DMS153 treated with DMSO at 0.1 percent for 48 hours (cell line): ENCODE results near the gene HDGFL3.
A peak's percentile ranks its signal among the peaks of the same experiment; 100 is the strongest.

Experiments used
- DNase-seq: peaks from one replicate; lab custom pipeline; 2025; ENCODE audit not compliant: unreplicated experiment; lab: John Stamatoyannopoulos, UW

Gene HDGFL3

DNA sequence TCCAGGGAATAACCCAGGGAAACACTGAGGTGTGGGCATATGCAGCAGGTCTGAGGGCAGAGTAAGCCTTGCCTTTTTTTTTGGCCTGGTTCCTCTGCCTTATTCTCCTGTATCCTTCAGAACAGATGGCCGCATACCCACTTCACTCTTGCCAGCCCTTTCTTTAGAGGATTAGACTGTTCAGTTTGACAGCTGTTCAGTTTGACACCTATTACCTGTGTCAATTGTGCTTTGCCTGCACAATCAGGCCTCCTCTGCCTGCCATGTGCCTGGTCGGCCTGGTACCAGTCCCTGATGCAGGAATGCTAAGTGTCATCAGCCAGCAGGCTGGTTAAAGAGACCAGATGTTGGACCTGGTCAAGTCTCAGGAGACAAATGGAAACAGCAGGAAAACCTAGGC is 77.8 kb downstream of the HDGFL3 start:
- DNase-seq = no peak

DNA sequence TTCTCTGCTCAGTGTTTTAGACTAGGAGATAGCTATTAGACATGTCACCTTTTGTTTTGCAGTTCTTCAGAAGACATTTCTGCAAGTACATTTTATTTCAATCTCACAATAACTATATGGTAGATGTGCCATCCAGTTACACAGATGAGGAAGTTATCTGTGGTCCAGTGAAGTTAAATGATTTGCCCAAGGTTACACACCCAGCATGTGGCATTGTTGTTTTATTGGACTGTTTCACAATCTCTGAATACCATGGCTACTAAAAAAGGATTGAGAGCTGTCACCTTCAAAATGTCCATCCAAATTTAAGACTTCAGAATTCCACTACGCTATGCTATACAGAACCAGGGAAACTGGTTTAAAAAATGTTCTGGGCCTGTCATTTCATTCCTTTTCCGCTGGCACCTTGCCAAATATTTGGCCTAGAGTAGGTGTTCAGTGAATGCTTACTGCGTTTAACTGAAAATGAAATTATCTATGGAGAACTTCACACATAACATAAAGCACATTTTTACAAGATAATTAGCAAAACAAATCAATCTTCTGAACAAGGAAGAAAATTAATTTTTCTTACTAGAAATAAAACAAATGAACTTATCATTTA is 80.0 kb downstream of the HDGFL3 start:
- DNase-seq = no peak

DNA sequence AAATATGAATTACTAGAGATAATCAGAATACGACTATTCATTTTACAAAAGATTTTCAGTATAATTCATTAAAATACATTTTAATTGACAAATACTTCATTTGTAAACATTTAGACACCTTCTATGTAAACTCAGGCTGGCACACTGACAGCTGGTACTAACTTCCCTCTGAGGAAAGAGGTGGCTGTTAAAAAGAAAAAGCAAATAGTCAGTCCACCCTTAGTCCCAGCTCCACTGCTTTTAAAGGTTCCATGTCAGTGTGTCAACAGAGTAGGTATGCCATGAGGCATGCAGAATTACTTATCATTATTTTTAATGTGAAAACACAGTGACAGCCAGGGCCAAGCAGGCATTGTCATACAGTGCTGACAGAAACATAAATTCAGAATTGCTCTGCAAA is 84.1 kb downstream of the HDGFL3 start:
- no peak for DNase-seq

DNA sequence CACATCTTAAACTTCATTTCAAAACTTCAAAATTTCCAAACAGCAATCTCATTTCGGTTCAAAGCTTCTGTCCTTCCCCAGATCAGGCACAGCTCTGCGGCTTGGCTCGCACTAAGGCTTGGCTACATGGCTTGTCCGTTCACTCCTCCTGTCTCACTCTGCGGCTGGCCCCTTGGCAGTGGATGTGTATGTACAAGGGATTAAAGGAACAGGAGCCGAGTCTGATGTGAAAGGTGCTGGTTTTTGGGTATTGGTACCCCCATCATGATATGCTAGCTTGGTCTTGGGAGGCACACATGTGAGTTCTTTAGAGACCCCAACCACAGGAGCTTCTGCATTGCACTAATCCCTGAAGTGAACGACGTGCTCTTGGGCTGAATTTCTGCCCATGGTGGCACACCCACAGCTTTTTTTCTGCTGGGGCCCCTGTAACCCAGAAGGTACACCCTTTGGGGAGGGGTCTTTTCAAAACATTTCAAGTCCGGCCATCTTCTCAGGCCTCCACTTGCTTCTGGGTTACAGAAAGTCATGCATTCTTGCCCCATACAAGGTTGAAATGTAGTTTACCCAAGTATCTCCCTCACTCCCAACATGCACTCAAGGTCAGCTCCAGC is 87.5 kb downstream of the HDGFL3 start:
- no peak for DNase-seq

DNA sequence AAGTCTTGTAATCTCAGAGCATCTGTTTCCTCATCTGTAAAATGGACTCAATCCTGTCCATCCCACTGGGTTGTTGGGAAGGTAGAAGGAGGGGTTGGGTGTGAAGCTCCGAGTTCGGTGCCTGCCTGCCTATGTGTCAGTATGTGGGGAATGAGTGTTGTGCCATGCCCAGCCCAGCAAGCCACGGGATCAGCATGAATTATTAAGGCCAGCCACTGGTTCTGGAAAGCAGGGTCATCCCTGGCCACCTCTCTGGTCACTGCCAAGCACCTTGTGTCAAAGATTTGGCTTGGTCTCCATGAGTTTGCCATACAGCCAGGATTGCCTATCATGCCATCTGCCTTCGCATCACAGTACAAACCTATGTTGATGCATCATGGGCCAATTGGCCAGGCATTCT is 88.7 kb downstream of the HDGFL3 start:
- DNase-seq = no peak

DNA sequence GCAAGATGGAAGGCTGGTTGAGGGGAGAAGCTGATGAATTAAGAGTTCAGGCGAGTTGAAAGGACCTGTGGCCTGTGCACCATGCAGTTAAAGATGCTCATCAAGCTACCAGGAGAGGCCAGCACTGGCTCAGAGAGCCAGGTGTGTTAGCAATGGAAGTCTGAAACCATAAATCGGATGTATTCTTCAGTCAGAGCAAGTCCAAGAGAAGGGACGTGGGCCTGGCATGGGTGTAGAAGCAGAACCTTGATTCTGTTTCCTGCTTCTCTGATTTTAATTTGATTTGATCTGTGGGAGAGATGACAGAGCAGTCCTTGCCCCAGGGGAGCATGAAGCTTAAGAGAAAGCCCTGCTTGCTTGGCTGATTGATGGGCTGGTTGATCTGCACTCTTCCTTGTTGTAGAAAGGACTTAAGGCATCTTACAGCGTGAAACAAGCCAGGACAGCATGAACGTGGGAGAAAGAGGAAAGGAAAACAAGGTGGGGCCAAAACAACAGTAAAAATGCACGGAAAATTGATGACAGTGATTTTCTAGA is 89.3 kb downstream of the HDGFL3 start:
- no peak for DNase-seq

DNA sequence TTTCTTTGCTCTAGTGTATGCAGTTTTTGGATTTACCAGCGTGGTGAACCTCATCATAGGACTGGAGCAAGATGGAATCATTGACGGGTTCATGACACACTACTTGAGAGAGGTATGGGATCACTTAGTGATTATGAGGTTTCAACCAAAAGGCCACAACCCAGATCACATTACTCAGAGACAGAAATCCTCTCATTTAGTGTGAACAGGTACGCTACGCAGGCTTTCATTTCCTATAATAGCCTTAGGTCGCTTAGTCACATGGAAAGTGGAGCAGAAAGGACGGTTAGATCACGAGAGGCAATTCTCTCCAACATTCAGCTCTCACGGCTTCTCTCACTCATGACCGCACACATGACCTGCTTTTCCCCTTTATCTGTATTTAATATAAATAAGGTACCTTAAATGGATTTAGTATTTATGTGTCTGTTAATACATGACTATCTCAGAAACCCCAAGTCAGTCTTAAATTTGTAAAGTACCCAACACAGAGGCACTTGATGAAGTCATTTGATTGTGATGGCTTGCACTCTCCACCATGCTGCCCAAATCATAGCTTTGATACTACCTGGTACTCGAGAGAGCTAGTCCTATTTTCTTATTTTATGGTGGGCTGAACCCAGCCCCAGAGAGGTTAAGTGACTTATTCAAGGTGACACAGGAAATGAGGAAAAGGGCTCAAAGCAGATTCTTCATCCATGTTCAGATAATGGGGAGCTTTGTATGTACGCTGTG is 91.6 kb downstream of the HDGFL3 start:
- DNase-seq = no peak

DNA sequence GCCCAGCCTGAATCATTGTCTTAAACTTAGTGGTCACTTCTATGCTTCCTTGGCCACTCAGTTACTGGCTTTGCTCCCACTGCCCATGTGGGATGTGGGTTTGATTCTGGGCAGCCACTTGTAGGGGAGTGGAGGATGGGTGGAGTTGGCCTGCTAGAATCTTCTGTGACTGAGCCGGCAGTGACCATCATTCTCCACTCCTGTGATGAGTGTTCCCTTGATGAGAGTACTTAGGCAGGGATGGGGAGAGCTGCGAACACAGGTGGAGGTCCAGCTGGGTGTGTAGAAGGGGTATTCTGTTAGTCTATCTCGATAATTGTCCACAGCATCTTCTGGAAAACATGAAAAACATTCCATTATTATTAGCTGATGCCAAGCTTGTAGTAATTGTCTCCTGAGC is 92.2 kb downstream of the HDGFL3 start:
- no peak for DNase-seq

DNA sequence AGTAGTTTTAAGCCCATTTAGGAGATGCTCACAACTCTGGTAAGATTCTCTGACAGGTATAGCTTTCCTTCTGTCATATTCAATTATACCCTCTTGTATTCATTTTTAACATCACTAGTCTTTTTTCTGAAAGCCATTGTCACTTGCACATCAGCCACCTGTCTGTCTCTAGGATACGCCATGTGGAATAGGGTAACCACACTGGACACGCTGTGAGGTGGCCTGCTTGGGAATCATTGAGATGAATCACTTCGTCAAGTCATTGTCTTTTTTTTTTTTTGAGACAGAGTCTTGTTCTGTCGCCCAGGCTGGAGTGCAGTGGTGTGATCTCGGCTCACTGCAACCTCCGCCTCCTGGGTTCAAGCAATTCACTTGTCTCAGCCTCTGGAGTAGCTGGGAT is 92.8 kb downstream of the HDGFL3 start:
- no peak for DNase-seq

DNA sequence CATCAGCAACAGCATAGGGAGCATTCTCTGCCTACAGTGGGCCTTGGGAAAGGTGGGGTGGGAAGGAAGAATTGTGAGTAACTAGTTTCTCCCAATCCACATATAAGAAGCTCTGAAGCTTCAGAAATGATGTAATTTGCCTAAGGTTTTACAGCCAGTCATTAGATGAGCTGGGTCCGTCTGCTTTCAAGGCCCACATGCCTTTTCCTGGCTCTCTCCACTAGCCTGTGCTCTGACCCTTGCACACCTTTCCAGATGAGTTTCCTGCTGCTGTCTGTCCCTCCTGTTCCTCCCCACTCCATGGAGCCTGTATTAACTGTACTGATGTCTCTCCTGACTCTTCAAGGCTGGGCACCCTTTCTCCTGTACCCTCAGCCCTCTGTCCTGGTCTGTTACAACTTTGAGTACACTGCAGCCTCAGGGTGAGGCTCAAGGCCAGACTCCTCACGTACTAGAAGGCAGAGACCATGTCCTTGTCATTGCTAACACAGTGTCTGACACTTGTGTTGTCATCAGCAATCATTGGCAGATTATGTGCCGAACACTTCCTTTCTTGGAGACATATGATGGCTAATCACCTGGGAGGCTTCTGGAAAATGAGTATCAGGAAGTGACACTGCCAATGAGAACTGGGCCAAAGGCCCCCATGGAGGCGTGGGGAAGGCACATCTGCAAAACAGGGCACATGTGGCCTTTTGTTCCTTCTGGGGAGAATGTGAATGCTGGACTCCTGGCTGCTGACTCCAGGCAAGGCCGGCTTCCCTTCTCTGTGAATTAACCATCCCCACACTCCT is 93.5 kb downstream of the HDGFL3 start:
- DNase-seq = no peak

DNA sequence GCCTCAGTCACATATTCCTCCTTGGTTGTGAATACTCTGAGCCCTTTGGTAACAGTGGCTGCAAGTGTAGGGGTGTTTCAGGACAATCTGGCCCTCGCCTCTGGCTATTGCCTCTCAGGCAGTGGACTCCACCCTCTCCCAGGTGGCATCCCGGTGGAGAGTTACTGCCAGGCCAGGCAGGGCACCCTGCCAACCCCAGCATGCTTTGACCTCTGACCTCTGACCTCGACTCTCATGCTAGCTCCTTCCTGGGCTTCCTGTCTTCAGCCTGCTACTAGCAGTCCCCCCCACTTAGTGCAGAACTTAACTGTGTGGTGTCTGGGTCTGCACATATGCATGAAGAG is 94.7 kb downstream of the HDGFL3 start:
- no peak for DNase-seq

DNA sequence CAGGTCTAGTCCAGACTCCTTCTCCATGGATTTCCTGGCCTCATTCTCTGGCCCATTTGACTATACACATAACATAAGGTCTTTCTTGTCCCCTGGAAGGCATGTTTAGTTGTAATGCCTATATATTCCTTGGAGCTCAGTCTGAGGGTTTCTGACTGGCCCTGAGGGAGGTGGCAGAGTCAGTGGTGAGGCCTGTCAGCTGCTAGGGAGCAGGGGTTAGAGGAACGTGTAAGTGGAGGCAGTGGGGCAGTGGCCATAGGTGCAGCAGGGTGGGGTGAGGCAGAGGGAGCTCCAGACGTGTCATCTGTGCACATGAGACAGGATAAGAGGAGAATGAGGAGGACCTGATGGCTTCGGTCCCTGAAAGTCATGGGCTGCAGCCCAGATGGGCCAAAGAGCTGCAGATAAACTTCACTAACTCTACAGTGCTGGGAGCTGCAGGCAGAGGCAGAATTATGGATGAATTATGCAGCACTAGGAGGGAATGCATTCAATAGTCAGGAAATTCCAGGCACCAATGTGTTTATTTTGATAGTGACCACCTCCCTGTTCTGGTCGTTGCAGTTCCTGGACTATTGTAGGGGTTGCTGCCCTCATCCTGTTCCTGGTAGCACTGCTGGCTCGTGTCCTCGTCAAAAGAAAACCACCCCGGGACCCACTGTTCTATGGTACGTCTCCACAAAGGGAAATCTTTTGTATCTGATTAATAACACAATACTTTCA is 95.2 kb downstream of the HDGFL3 start:
- no peak for DNase-seq

DNA sequence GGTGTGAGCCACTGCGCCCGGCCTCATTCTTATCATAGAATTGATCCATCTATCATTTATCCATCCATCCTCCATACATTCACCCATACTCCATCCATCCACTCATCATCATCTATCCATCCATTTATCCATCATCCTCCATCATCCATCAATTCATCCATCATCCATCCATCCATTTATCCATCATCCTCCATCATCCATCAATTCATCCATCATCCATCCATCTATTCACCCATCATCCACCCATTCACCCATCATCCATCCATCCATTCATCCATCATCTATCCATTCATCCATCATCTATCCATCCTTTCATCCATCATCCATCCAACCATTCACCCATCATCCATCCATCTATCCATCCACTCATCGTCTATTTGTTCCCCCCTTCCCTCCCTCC is 96.5 kb downstream of the HDGFL3 start:
- no peak for DNase-seq

DNA sequence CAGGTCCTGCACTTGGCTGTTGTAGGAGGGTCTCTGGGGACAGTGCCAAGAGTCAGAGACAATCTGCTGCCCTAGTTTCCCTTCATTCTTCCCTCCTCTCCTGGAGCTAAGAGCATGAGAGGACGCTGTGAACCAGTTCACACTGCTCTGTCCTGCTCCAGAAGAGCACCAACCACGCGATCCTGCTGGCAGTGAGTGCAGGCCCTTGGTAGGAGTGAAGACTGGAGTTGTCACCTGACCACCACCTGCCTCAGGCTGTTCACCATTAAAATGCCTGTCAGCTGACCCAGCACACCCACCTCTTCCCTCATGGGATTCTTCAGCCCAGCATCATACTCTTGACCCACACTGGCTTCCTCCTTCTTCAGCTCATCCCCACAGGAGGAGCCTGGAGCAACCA is 97.2 kb downstream of the HDGFL3 start:
- no peak for DNase-seq

DNA sequence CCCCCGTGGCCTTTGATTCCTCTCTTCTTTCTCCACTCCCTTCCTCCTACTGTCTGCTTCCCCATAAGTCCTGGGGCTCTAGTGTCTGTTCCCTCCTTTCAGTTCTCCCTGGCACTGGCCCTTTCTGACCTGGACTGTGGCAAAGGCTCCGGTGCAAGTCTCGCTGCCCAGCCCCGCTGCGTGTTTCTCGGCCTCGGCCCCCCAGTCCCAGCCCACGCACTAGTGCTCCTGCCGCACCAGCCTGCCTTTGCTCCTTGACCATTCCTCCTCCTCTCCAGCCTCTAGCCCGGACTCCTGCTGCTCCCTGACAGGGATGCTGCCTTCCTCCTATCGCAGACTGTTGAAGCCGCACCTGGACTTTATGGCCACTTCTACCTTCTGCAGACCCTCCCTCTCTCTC is 98.1 kb downstream of the HDGFL3 start:
- DNase-seq = no peak

DNA sequence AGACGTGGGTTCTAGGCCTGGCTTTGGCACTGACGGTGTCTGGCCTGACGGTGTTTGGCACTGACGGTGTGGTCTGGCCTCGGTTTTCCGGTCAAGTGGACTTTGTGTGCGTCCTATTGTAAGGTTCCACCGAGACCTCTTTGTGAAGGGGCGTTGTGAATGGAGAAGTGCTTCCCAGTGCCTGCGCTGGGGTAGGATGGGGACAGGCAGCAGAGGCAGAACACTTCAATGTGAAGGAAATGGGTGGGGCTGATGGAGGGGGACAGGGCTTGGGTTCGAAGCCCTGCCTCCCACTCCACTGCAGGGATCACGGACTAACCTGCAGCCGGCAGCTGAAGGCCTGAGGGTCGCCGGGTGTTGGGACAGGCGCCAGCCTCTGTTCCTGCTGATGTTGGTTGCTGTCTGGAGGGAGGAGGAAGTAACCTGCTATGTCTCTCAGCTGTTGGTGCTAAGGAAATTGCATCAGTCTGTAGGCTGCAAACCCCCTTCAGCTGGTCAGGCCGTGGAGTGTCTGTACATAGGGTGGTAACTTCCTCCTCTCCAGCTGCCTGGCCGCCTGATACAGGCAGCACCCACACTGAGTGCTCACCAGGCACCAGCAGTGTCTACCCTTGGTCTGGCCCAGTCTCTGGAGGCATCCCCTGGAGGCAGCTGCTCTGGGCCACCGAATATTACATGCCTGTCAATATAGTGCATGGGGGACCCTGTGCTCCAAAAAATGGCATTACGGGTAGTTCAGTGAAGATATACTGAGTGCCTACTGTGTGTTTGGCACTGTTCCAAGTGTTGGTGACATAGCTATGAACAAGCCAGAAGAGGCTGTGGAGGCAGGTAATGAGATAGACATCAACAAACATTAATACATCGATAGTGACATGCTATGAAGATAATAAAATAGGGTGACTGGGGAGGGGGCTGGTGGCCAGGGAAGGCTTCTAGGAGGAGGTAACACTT is 99.1 kb downstream of the HDGFL3 start:
- peak; percentile 4 for DNase-seq

DNA sequence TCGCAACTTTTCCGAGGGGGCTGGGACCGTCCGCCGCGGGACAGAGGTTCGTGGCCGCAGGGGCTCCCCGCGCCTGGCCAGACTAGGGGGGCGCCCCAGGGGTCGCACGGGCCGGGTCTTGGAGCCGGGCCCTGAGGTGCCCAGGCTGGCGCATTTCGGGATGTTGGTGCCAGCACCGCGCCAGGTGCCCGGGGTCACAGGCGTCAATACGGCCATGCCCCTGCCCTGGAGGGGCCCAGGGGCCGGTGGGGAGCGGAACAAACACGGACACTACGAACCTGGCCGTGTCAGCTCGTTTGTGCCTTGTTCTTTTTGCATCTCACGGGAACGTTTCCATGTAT is 99.8 kb downstream of the HDGFL3 start:
- no peak for DNase-seq

DNA sequence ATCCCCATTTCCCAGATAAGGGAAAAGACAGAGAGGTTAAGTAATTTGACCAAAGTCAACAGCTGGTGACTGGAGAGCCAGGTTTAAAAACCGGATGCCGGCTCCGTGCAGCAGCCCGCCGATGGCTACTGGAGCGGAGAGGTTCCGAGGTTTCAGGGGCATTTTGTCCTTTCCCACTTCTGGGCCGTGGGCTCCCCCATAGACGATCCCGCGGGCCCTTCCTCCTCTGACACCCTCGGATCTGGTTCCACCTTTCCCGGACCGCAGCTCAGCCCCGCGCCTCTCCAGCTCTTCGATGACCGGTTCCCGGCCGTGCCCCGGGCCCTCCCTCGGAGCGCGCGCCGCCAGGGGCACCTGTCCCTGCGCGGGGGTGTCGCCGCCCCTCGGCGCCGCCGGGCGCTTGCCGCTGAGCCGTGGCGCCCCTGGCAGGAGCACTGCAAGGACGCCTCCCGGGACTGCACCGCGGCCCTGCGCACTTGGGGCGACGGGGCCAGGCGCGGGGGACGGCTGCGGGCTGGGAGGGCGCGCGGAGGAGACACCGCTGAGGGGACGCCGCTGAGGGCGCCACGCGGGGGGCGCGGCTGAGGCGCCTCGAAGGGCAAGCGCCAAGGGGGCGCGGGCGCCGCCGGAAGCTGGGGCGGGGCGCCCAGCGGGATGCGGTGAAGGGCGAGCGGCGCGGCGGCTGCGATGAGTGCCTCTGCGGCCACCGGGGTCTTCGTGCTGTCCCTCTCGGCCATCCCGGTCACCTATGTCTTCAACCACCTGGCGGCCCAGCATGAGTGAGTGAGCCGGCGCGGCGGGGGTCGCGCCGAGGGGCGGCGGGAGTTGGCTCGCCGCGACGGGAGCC is 100.4 kb downstream of the HDGFL3 start, which contains the start of gene TM6SF1:
Gene TM6SF1, plus strand, starts transcription at position 652 of the 847 bp plus-strand sequence. Its CDS starts 36 bp downstream, at position 688.
- DNase-seq = no peak

DNA sequence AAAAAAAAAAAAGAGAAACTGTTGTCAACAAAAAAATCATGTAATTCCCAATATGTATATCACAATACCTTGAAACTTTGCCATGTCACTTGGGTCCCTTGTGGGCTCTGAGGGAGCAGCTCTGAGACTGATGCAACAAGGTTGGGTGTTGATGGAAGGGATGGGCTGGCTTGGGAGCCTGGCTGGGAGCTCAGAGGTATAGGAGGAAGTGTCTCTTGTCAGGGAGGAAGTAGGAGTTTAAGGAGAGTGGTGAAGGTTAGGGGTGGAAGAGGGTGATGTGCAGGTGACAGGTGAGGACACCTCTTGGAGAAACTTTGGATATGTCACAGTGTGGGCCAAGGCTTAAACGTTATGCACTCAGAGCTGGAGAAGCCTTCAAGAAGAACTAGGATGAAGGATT is 102.2 kb downstream of the HDGFL3 start:
- no peak for DNase-seq
